HepG2 (cell line): ENCODE measurements around the gene BRCA1. TPM values are rescaled to one million over a fixed set of nuclear protein-coding genes. Genes with fewer than 3 reads are reported as not detected.

ENCODE experiments used
- ATF6 ChIP-seq: sonication (generic); formaldehyde crosslinking; conservative IDR thresholded peaks from 2 replicates; pipeline ENCODE4 v1.4.0; 2020; ENCODE audit warnings: missing genetic modification reagents
- CEBPG ChIP-seq: IDR thresholded peaks from 2 replicates; pipeline ENCODE4 v1.6.1; 2016
- CREM ChIP-seq, 2 experiments: sonication (generic) in 1 of 2; formaldehyde crosslinking in 1 of 2; IDR thresholded peaks; 2 replicates each; pipeline versions ENCODE4 v1.4.0 to v1.6.1; 2016 to 2020; ENCODE audit warnings: antibody characterized with exemption in 1 of 2, mild to moderate bottlenecking in 1 of 2, missing genetic modification reagents in 1 of 2
- DMAP1 ChIP-seq: IDR thresholded peaks from 2 replicates; pipeline ENCODE4 v1.6.1; 2016
- MAFG ChIP-seq: sonication (generic); formaldehyde crosslinking; IDR thresholded peaks from 2 replicates; pipeline ENCODE4 v1.5.1; 2020; ENCODE audit warnings: mild to moderate bottlenecking, missing genetic modification reagents
- MEIS2 ChIP-seq: sonication (generic); formaldehyde crosslinking; IDR thresholded peaks from 2 replicates; pipeline ENCODE4 v1.9.0; 2021; ENCODE audit warnings: mild to moderate bottlenecking, missing genetic modification reagents
- NFYC ChIP-seq: IDR thresholded peaks from 2 replicates; pipeline ENCODE4 v1.6.1; 2016; ENCODE audit warnings: missing genetic modification reagents, missing compliant biosample characterization
- NR2F1 ChIP-seq, 2 experiments: fragments of 450-650 bp in 1 of 2; formaldehyde crosslinking in 1 of 2; IDR thresholded peaks; 2 replicates each; pipeline versions ENCODE4 v1.5.0 to v1.6.1; 2016 to 2020; ENCODE audit warnings: mild to moderate bottlenecking in 1 of 2, missing compliant biosample characterization in 1 of 2, missing genetic modification reagents in 1 of 2, moderate library complexity in 1 of 2
- TBX2 ChIP-seq: sonication (generic); formaldehyde crosslinking; IDR thresholded peaks from 2 replicates; pipeline ENCODE4 v1.5.0; 2020; ENCODE audit warnings: missing genetic modification reagents, mild to moderate bottlenecking, borderline replicate concordance
- TBX3 ChIP-seq: fragments of 450-650 bp; IDR thresholded peaks from 2 replicates; pipeline ENCODE4 v1.6.1; 2017; ENCODE audit warnings: antibody characterized with exemption, mild to moderate bottlenecking, inconsistent platforms, borderline replicate concordance
- TEAD2 ChIP-seq: sonication (generic); formaldehyde crosslinking; IDR thresholded peaks from 2 replicates; pipeline ENCODE4 v1.9.0; 2021; ENCODE audit warnings: missing genetic modification reagents
- ZNF101 ChIP-seq: sonication (generic); formaldehyde crosslinking; IDR thresholded peaks from 2 replicates; pipeline ENCODE4 v1.4.0; 2020; ENCODE audit warnings: mild to moderate bottlenecking, low read depth, missing genetic modification reagents, borderline replicate concordance
- ZNF234 ChIP-seq: sonication (generic); formaldehyde crosslinking; conservative IDR thresholded peaks from 2 replicates; pipeline ENCODE4 v1.5.1; 2020; ENCODE audit warnings: mild to moderate bottlenecking, missing genetic modification reagents
- ZNF264 ChIP-seq: sonication (generic); formaldehyde crosslinking; IDR thresholded peaks from 2 replicates; pipeline ENCODE4 v1.4.0; 2020; ENCODE audit warnings: missing genetic modification reagents
- ZNF382 ChIP-seq: sonication (generic); formaldehyde crosslinking; IDR thresholded peaks from 2 replicates; pipeline ENCODE4 v1.5.0; 2020; ENCODE audit warnings: missing genetic modification reagents, mild to moderate bottlenecking, borderline replicate concordance
- ZNF569 ChIP-seq: sonication (generic); formaldehyde crosslinking; IDR thresholded peaks from 2 replicates; pipeline ENCODE4 v1.5.0; 2020; ENCODE audit warnings: mild to moderate bottlenecking, missing genetic modification reagents, moderate library complexity, borderline replicate concordance
- ZNF570 ChIP-seq: sonication (generic); formaldehyde crosslinking; IDR thresholded peaks from 2 replicates; pipeline ENCODE4 v1.4.0; 2020; ENCODE audit warnings: mild to moderate bottlenecking, missing genetic modification reagents, borderline replicate concordance
- ZNF747 ChIP-seq: sonication (generic); formaldehyde crosslinking; IDR thresholded peaks from 2 replicates; pipeline ENCODE4 v1.8.1; 2023; ENCODE audit warnings: missing genetic modification reagents, mild to moderate bottlenecking, borderline replicate concordance
- ZNF749 ChIP-seq: sonication (generic); formaldehyde crosslinking; IDR thresholded peaks from 2 replicates; pipeline ENCODE4 v1.8.0; 2022; ENCODE audit warnings: mild to moderate bottlenecking, missing genetic modification reagents, moderate library complexity, borderline replicate concordance
- ZNF841 ChIP-seq: sonication (generic); formaldehyde crosslinking; IDR thresholded peaks from 2 replicates; pipeline ENCODE4 v1.8.1; 2023; ENCODE audit warnings: missing genetic modification reagents, borderline replicate concordance
- polyA plus RNA-seq, 8 experiments: library from polyadenylated mRNA; depleted of rRNA in 3 of 8; stranded (reverse) in 7 of 8; unstranded in 1 of 8; fragments of >200 nt; fragmentation: Illumina TruSeq in 4 of 8; extraction: Trizol in 4 of 8; gene quantifications; 2 replicates each; pipeline versions ENCODE4 v1.2.1 to v1.2.3, GENCODE V29; 2011 to 2016; ENCODE audit warnings: low read depth in 4 of 8, missing spikeins in 1 of 8, mixed read lengths in 1 of 8; ENCODE audit not compliant: insufficient read depth in 1 of 8
- total RNA-seq, 5 experiments: library from RNA; depleted of rRNA; stranded (reverse); fragments of >200 nt; fragmentation: Illumina TruSeq; extraction: Trizol; gene quantifications; 2 replicates each; pipeline ENCODE4 v1.2.3, GENCODE V29; 2016; ENCODE audit warnings: low read depth in 1 of 5

BRCA1 gene
- total and polyA plus RNA-seq, 2 of the 13 experiments (the other 11 are each of a cell fraction or from before 2014, with no cell fraction given) = 13.3 to 37.5 TPM

- TF ChIP-seq ZNF101 (CRISPR knock-in tag) = no peak
- TF ChIP-seq ZNF569 (CRISPR knock-in tag) = no peak
- TF ChIP-seq ZNF749 = no peak
- peak; percentile 78; the same call in 1 of the 2 replicates for TF ChIP-seq MEIS2 (CRISPR knock-in tag)
- no peak for TF ChIP-seq MAFG (CRISPR knock-in tag)
- TF ChIP-seq CREM (IDR thresholded peaks at IDR 0.05) = peak; percentile 78
- no peak for TF ChIP-seq CREM (CRISPR knock-in tag; IDR thresholded peaks at IDR 0.05)
- peak; percentile 100 for TF ChIP-seq CEBPG (CRISPR knock-in tag)
- TF ChIP-seq TEAD2 (CRISPR knock-in tag) = no peak
- no peak for TF ChIP-seq ZNF570 (CRISPR knock-in tag)
- TF ChIP-seq TBX3 = peak; percentile 90
- TF ChIP-seq ZNF234 = no peak
- TF ChIP-seq NFYC (CRISPR knock-in tag) = peak; percentile 40; the same call in 1 of the 2 replicates
- TF ChIP-seq ZNF747 (CRISPR knock-in tag) = no peak
- no peak for TF ChIP-seq ZNF382 (CRISPR knock-in tag)
- peak; percentile 75 for TF ChIP-seq DMAP1 (CRISPR knock-in tag)
- peak; percentile 97 to 99 for TF ChIP-seq NR2F1 (CRISPR knock-in tag; IDR thresholded peaks at IDR 0.05)
- TF ChIP-seq ATF6 = 0 out of 2 replicates have a peak, but pooled peaks have one; percentile 53
- TF ChIP-seq ZNF841 (CRISPR knock-in tag) = no peak
- peak; percentile 97 for TF ChIP-seq TBX2 (CRISPR knock-in tag)
- peak; percentile 91 for TF ChIP-seq ZNF264 (CRISPR knock-in tag)
Observed at GRCh38 chr17:43068570-43069367, 56.4 kb downstream of the BRCA1 start (continued).
